Activated naive CD4-positive, alpha-beta T cell treated with anti-CD3 and anti-CD28 coated beads, Interleukin-2, amount 50 U/mL, for 72 hours (primary cell): ENCODE measurements around the gene HOXB3. TPM values are rescaled to one million over a fixed set of nuclear protein-coding genes. Genes with fewer than 3 reads are reported as not detected.
A peak's percentile ranks its signal among the peaks of the same experiment; 100 is the strongest.

Experiments used
- ATAC-seq, 2 donors: fragments of 150-1000 bp; cut with Tn5 transposase; 2 replicates each; pipeline ENCODE4 v1.10.0; 2021; ENCODE audit warnings: mild to moderate bottlenecking in 2 of 2, moderate library complexity in 2 of 2
- DNase-seq, 2 donors: peaks; one replicate each; pipeline ENCODE4 v3.0.0; 2021 to 2022; ENCODE audit warnings: low spot score in 2 of 2
- H3K27ac Mint-ChIP-seq, 2 donors: one replicate each; pipeline ENCODE4 v1.8.0; 2022; ENCODE audit warnings: mild to moderate bottlenecking in 2 of 2, mixed read lengths in 2 of 2
- H3K36me3 Mint-ChIP-seq, 2 donors: one replicate each; pipeline ENCODE4 v1.8.0; 2022; ENCODE audit warnings: mixed read lengths in 2 of 2
- H3K9me3 Mint-ChIP-seq, 2 donors: one replicate each; pipeline ENCODE4 v1.8.0; 2022; ENCODE audit warnings: mixed read lengths in 2 of 2
- total RNA-seq, 2 donors: library from RNA; stranded (reverse); gene quantifications; one replicate each; pipeline ENCODE4 v1.2.3, GENCODE V29; 2022

HOXB3 gene
- total RNA-seq, 2 donors from 2014 or later: 1.6 to 3.1 TPM

DNA sequence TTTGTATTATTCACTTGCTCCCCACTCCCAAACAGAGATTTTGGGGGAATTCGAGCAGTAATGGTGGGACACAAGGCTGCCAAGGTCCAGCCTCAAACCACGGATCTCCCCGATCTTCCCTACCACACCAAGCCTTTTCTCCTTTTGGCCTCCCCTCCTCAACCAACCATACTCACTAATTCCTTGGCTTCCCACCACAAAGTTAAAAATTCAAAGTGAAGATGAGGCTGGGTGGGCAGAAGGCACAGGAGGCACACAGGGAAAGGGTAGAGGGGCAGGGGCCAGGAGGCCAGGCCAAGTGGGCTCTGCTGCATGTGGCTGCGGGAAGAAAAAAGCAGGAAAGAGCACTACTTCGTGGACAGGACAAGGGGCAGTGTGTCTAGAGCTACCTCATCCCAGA lies 27.1 kb downstream of the HOXB3 start:
- Mint-ChIP-seq H3K27ac (no peak overlapping the region), H3K36me3 (no peaks in the 10 kb centered on the region), H3K9me3 (no peaks in the 10 kb centered on the region)
- DNase-seq (no peak), ATAC-seq (no peak)

GRCh38 chr17:48561884-48562810 lies 27.9 kb downstream of the HOXB3 start:
- no peaks in the 10 kb centered on the region for H3K9me3 Mint-ChIP-seq
- no peak overlapping the region for H3K27ac Mint-ChIP-seq
- H3K36me3 Mint-ChIP-seq: no peaks in the 10 kb centered on the region
- ATAC-seq: no peak
- no peak for DNase-seq

DNA sequence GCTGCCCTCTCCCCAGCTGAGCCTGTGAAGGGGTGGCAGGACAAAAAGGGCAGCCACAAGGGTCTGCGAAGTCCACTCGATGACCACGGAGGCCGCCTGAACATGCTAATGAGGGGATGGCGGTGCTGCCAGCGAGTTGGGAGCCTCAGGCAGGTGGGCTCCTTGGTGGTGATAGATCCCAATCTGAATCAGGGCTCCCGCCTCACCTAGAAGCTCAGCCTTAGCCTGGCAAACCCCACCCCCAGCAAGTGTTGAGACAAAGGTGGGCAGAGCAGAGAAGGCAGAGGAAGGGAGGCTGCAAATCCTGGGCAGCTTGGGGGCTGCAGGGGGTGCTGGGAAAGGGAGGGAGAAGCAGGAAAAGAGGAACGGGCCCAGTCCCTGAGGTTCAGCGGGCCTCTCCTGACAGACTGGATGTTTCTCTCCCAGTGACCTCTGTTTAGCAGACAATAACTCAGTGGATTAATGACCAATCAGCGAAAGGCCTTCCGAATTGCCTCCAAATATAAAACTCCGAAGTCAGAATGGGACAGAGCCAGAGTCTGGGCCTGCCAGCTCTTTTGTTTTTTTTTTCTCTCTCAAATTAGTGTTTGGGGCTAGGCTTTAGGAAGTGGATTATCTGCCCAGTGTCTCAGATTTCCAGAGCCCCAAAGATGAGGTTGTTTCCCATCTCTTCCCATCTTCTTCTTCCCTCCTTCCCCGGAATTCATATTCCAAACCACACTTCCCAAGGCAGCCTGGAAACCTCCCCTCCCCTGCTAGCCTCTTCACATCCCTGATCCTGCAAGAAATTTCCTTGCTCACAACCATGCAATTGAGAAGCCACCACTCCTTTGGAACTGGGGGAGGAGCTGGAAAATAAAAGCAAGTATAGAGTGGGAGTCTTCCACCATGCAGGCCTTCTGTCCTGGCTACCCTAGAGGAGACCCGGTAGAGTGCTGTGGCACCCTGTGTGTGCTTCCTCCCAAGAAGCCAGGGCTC lies 29.9 kb downstream of the HOXB3 start:
- no peaks in the 10 kb centered on the region for H3K9me3 Mint-ChIP-seq
- no peak overlapping the region for H3K27ac Mint-ChIP-seq
- DNase-seq (no peak), ATAC-seq (no peak)
- no peaks in the 10 kb centered on the region for H3K36me3 Mint-ChIP-seq

GRCh38 chr17:48559122-48559839 lies 30.8 kb downstream of the HOXB3 start:
- no peaks in the 10 kb centered on the region for H3K9me3 Mint-ChIP-seq
- no peaks in the 10 kb centered on the region for H3K36me3 Mint-ChIP-seq
- no peak for ATAC-seq
- DNase-seq: no peak
- H3K27ac Mint-ChIP-seq: no peak overlapping the region

- H3K9me3 Mint-ChIP-seq: no peaks in the 10 kb centered on the region
- no peak overlapping the region for H3K27ac Mint-ChIP-seq
- ATAC-seq (no peak), DNase-seq (no peak)
- no peaks in the 10 kb centered on the region for H3K36me3 Mint-ChIP-seq
These were observed 31.3 kb downstream of the HOXB3 start for GRCh38 chr17:48558831-48559121.

- Mint-ChIP-seq H3K36me3 (no peaks in the 10 kb centered on the region), H3K27ac (peak overlapping the region in 1 of 2 donors; percentile 4), H3K9me3 (no peaks in the 10 kb centered on the region)
- no peak for DNase-seq
- ATAC-seq: no peak
These were observed 31.8 kb downstream of the HOXB3 start for GRCh38 chr17:48558057-48558830.

- Mint-ChIP-seq H3K9me3 (no peaks in the 10 kb centered on the region), H3K27ac (no peak overlapping the region), H3K36me3 (no peaks in the 10 kb centered on the region)
- DNase-seq (no peak), ATAC-seq (no peak)
These were observed 33.3 kb downstream of the HOXB3 start for GRCh38 chr17:48556576-48557401.

GRCh38 chr17:48556229-48556575 lies 33.8 kb downstream of the HOXB3 start:
- H3K9me3 Mint-ChIP-seq: no peaks in the 10 kb centered on the region
- no peak overlapping the region for H3K27ac Mint-ChIP-seq
- ATAC-seq (no peak), DNase-seq (no peak)
- no peaks in the 10 kb centered on the region for H3K36me3 Mint-ChIP-seq

DNA sequence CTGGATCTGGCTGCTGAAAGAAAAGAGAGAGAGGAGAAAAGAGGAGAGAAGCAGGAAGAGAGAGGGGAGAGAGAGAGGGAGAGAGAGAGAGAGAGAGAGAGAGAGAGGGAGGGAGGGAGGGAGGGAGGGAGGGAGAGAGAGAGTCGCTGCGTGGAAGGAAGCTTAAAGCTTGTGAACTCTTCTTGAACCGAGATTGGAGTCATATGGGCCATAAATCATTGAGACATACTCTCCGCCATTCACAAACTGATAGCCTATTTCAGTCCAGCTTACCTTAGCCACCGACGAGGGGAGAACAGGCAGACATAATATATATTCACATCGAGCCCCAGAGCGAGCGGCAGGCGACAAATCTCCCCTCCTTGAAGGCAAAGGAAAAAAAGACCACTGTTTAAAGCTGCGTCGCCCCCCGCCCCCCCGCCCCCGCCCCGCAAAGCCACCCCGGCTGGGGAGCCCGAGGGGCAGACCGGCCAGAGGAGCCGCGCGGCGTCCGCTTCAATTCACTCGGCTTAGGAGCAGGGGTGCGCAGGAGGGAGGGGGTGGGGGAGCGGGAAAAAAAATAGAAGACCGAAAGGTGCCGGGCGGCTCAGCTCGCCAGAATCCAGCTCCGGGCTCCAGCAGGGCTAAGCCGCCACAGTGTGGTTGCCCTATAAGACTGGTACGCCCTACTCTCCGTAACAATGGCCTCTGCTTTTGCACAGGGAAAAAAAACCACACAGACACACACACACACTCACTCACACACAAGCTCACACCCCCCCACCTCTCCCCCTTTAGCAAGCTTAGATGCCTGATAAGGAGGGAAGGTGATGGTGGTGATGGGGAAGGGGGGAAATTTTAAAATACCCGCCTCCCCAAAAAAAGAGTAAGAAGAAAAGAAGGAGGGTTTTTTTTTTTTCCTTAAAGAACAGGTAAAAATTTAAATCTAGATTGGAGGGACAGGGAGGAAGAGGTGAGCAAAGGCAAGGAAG lies 34.5 kb downstream of the HOXB3 start:
- DNase-seq: no peak
- H3K9me3 Mint-ChIP-seq: no peaks in the 10 kb centered on the region
- H3K27ac Mint-ChIP-seq: no peak overlapping the region
- H3K36me3 Mint-ChIP-seq: no peaks in the 10 kb centered on the region
- ATAC-seq: peak; percentile 56 to 66

- no peak for ATAC-seq
- no peak for DNase-seq
- Mint-ChIP-seq H3K36me3 (no peaks in the 10 kb centered on the region), H3K9me3 (no peaks in the 10 kb centered on the region), H3K27ac (no peak overlapping the region)
These were observed 35.4 kb downstream of the HOXB3 start for GRCh38 chr17:48554412-48555257.

DNA sequence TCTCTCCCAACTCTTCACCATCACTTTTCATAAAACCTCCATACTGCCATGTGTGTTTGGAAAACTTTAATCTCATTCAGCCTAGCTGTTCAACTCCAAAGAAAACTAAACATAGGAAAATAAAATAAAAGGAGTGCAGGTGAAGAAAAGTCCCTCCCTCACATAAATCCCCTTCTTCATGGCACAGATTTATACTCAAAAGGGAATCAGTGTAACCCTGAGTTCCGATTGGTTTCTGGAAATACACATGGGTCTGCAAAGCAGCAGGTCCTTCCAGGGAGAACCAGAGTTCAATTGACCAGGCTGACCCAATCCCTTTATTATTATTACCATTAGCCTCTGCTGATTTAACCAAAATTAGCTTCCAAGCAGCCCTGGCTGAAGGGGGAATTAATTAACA lies 36.2 kb downstream of the HOXB3 start:
- Mint-ChIP-seq H3K9me3 (no peaks in the 10 kb centered on the region), H3K27ac (no peak overlapping the region), H3K36me3 (no peaks in the 10 kb centered on the region)
- no peak for ATAC-seq
- no peak for DNase-seq

DNA sequence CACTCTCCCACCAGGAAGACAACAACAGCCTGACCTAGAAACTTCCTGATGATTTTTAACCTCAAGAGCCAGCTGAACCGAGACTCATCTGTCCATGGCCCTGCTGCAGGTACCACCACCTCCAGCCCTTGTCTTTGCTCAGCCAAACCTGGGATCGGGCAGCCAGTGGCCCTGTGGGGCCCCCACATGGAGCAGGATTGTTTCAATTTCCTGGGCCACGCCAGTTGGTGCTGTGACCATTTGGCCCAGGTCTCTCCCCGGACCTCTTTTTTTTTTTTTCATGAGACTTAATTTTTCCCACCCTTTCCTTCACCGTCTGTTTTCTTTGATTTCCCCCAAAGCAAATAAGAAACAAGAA lies 36.9 kb downstream of the HOXB3 start:
- Mint-ChIP-seq H3K36me3 (no peaks in the 10 kb centered on the region), H3K9me3 (no peaks in the 10 kb centered on the region), H3K27ac (no peak overlapping the region)
- no peak for DNase-seq
- no peak for ATAC-seq

DNA sequence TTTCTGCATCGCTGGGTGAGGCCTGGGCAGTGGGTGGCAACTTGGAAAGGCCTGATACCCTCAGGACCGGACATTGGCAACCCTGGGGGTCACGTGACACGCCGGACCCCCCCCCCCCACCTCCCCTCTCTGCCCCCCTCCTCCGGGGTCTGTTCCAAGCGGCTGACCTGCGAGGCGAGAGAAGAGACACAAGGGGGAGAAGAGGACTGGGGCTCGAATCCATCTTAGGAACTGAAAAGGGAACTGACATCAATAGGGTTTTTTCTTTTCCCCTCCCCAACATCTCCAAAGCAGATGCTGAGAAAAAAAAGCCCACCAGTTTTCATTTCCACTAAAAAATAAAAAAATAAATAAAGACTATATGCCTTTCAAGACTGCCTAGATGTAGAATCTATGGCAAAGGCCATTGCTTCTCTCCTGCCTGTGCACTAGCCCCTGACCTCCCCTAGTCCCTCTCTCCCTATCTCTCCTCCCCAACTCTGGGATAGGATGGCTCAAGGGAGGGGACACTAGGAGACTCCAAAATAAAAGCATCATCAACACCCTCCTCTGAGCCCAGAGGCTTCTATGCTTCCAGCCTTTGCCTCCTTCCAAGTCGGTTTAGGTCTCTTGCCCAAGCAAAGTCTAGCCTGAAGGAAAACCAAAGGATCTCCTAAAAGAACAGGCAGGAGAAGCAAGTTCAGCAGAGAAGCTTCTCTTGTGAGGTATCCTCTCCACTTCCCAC lies 37.4 kb downstream of the HOXB3 start:
- Mint-ChIP-seq H3K36me3 (no peaks in the 10 kb centered on the region), H3K9me3 (no peaks in the 10 kb centered on the region), H3K27ac (no peak overlapping the region)
- DNase-seq: no peak
- no peak for ATAC-seq
